Hepatocyte (in vitro differentiated cells): ENCODE measurements around the gene EFHC2. TPM values are rescaled to one million over a fixed set of nuclear protein-coding genes. Genes with fewer than 3 reads are reported as not detected.

ENCODE experiments used
- DNase-seq: peaks from one replicate; pipeline ENCODE4 v3.0.0-alpha.2; 2016; ENCODE audit warnings: low spot score
- H2AFZ ChIP-seq: fragments of 200-600 bp; sonication (generic); 2 replicates; pipeline ENCODE4 v1.6.0; 2016; ENCODE audit warnings: antibody characterized with exemption, mild to moderate bottlenecking
- H3K27ac ChIP-seq: fragments of 200-600 bp; sonication (generic); 2 replicates; pipeline ENCODE4 v1.5.1; 2016; ENCODE audit warnings: mild to moderate bottlenecking
- H3K27me3 ChIP-seq: fragments of 200-600 bp; sonication (generic); 2 replicates; pipeline ENCODE4 v1.6.1; 2016
- H3K36me3 ChIP-seq: fragments of 200-600 bp; sonication (generic); replicated peaks from 2 replicates; pipeline ENCODE4 v1.5.1; 2016; ENCODE audit warnings: low read depth; ENCODE audit not compliant: insufficient read depth
- H3K4me1 ChIP-seq: fragments of 200-600 bp; sonication (generic); 2 replicates; pipeline ENCODE4 v1.5.1; 2016; ENCODE audit warnings: mild to moderate bottlenecking, moderate library complexity; ENCODE audit not compliant: insufficient read depth
- H3K4me2 ChIP-seq: fragments of 200-600 bp; sonication (generic); 2 replicates; pipeline ENCODE4 v1.6.0; 2016
- H3K4me3 ChIP-seq: fragments of 200-600 bp; sonication (generic); 2 replicates; pipeline ENCODE4 v1.5.1; 2016; ENCODE audit warnings: mild to moderate bottlenecking
- H3K79me2 ChIP-seq: fragments of 200-600 bp; sonication (generic); 2 replicates; pipeline ENCODE4 v1.6.0; 2017; ENCODE audit warnings: mild to moderate bottlenecking
- H3K9me2 ChIP-seq: fragments of 200-600 bp; sonication (generic); replicated peaks from 2 replicates; pipeline ENCODE4 v1.6.0; 2017; ENCODE audit warnings: mild to moderate bottlenecking; ENCODE audit not compliant: insufficient read depth
- H3K9me3 ChIP-seq: fragments of 200-600 bp; sonication (generic); 2 replicates; pipeline ENCODE4 v1.5.1; 2016; ENCODE audit warnings: low read depth, mild to moderate bottlenecking
- H4K20me1 ChIP-seq: fragments of 200-600 bp; sonication (generic); 2 replicates; pipeline ENCODE4 v1.6.0; 2016; ENCODE audit warnings: mild to moderate bottlenecking; ENCODE audit not compliant: insufficient read depth, poor library complexity, severe bottlenecking
- EZH2 ChIP-seq: fragments of 200-600 bp; sonication (generic); IDR thresholded peaks from 2 replicates; pipeline ENCODE4 v1.6.1; 2016; ENCODE audit warnings: antibody characterized with exemption, mild to moderate bottlenecking, borderline replicate concordance
- EZH2phosphoT487 ChIP-seq: fragments of 200-600 bp; sonication (generic); IDR thresholded peaks from one replicate; pipeline ENCODE4 v1.6.1; 2018; ENCODE audit warnings: antibody characterized with exemption, mild to moderate bottlenecking, low read depth, moderate library complexity; ENCODE audit not compliant: unreplicated experiment, severe bottlenecking
- WGBS: methylation state at CpG from one replicate; pipeline ENCODE4 v1.1.6; 2016; ENCODE audit warnings: low lambda C conversion rate; ENCODE audit errors: missing lambda C conversion rate; 5-methylcytosine and 5-hydroxymethylcytosine counted together
- polyA plus RNA-seq: library from polyadenylated mRNA; unstranded; fragments of >200 nt; fragmentation: Nextera tagmentation; extraction: Ambion mirVana; gene quantifications from 2 replicates; pipeline ENCODE4 v1.2.1, GENCODE V29; 2016
- total RNA-seq: library from RNA; depleted of rRNA; stranded (reverse); fragments of >200 nt; gene quantifications from 2 replicates; pipeline ENCODE4 v1.2.3, GENCODE V29; 2014
- TF ChIP-seq, protein P1 (sequence below): fragments of 200-600 bp; sonication (generic); IDR thresholded peaks from 2 replicates; pipeline ENCODE4 v1.5.1; 2016; ENCODE audit warnings: antibody characterized with exemption, mild to moderate bottlenecking; ENCODE audit not compliant: poor library complexity

EFHC2 gene
- total and polyA plus RNA-seq, 2 experiments from 2014 or later: 1.3 to 1.8 TPM

DNA sequence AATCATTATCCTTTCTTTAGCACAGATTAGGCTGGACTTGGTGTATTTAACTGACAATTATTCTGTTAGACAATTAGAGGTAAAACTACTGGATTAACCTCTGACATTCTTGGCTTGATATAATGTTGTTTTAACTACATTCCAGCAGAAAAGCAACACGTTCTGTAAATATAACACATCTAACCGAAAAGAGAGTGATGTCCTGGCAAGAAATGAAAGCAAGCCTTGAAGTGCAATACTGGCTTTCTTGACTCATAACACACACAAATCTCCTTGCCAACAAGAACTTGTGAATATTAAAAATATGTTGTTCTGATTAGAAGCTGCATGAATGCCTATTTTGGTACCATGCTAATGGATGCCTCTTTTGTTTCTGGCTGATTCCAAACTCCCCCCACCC is 76.4 kb downstream of the EFHC2 start:
- Histone ChIP-seq H3K9me3 (no peaks in the 10 kb centered on the region), H3K36me3 (no peaks in the 10 kb centered on the region), H3K27ac (no peak overlapping the region), H3K9me2 (no peaks in the 10 kb centered on the region), H4K20me1 (no peaks in the 10 kb centered on the region), H2AFZ (no peak overlapping the region), H3K4me3 (no peak overlapping the region), H3K4me1 (no peaks in the 10 kb centered on the region), H3K4me2 (no peak overlapping the region), H3K79me2 (no peaks in the 10 kb centered on the region), H3K27me3 (no peaks in the 10 kb centered on the region)
- WGBS: 63% methylated on average over 2 of the region's 2 CpGs
- DNase-seq: no peak
- no peak for TF ChIP-seq EZH2
- TF ChIP-seq, protein P1, sequence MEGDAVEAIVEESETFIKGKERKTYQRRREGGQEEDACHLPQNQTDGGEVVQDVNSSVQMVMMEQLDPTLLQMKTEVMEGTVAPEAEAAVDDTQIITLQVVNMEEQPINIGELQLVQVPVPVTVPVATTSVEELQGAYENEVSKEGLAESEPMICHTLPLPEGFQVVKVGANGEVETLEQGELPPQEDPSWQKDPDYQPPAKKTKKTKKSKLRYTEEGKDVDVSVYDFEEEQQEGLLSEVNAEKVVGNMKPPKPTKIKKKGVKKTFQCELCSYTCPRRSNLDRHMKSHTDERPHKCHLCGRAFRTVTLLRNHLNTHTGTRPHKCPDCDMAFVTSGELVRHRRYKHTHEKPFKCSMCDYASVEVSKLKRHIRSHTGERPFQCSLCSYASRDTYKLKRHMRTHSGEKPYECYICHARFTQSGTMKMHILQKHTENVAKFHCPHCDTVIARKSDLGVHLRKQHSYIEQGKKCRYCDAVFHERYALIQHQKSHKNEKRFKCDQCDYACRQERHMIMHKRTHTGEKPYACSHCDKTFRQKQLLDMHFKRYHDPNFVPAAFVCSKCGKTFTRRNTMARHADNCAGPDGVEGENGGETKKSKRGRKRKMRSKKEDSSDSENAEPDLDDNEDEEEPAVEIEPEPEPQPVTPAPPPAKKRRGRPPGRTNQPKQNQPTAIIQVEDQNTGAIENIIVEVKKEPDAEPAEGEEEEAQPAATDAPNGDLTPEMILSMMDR: no peak
- no peak for TF ChIP-seq EZH2phosphoT487

DNA sequence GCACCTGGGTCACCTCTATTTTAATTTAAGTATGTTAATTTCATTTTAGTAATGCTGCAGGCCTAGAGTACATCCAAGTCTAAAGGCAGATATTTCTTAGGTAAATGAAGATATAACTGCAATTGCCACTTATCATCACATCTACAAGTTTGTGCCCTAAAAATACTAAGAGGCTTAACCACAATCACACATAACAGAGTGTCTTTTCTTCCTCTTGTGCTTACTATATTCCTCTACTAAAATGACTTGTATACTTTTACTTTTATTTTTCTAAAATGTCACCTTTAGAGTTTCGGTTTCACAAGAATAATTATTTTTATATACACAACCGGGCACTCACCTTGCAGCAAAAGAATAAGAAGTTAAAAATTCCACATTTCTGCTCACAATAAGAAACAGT is 77.9 kb downstream of the EFHC2 start:
- H3K4me3 ChIP-seq: no peak overlapping the region
- H4K20me1 ChIP-seq: no peaks in the 10 kb centered on the region
- TF ChIP-seq EZH2phosphoT487 (no peak), EZH2 (no peak)
- TF ChIP-seq, protein P1: no peak
- no peak for DNase-seq
- H3K27me3 ChIP-seq: no peaks in the 10 kb centered on the region
- H3K9me2 ChIP-seq: no peaks in the 10 kb centered on the region
- H3K9me3 ChIP-seq: no peaks in the 10 kb centered on the region
- H3K27ac ChIP-seq: no peak overlapping the region
- H3K36me3 ChIP-seq: no peaks in the 10 kb centered on the region
- no peaks in the 10 kb centered on the region for H3K4me1 ChIP-seq
- no peaks in the 10 kb centered on the region for H3K79me2 ChIP-seq
- H3K4me2 ChIP-seq: no peak overlapping the region
- 66% methylated on average over 2 of the region's 2 CpGs for WGBS
- no peak overlapping the region for H2AFZ ChIP-seq

DNA sequence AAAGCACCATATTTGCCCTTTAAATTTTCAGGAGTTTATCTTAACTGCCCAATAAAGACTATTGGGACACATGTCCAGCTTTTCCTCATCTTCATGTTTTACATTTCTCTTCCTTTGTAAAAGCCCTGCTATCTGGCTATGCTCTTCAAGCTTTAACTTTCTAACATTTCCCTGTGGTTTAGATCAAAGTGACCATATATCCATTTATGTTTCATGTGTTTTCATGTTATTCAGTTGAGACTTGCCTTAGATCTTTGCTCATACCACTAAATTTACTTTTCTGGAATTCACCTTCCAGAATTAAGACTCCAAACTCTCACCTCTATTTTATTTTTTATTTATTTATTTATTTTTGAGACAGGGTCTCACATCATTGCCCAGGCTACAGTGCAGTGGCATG is 78.5 kb downstream of the EFHC2 start:
- no peaks in the 10 kb centered on the region for H4K20me1 ChIP-seq
- no peak overlapping the region for H3K4me2 ChIP-seq
- no peaks in the 10 kb centered on the region for H3K36me3 ChIP-seq
- no peaks in the 10 kb centered on the region for H3K79me2 ChIP-seq
- no peak overlapping the region for H3K27ac ChIP-seq
- H3K9me3 ChIP-seq: no peaks in the 10 kb centered on the region
- H3K27me3 ChIP-seq: no peaks in the 10 kb centered on the region
- H2AFZ ChIP-seq: no peak overlapping the region
- no peak overlapping the region for H3K4me3 ChIP-seq
- H3K9me2 ChIP-seq: no peaks in the 10 kb centered on the region
- TF ChIP-seq EZH2phosphoT487 (no peak), EZH2 (no peak)
- TF ChIP-seq, protein P1: no peak
- DNase-seq: no peak
- no peaks in the 10 kb centered on the region for H3K4me1 ChIP-seq

DNA sequence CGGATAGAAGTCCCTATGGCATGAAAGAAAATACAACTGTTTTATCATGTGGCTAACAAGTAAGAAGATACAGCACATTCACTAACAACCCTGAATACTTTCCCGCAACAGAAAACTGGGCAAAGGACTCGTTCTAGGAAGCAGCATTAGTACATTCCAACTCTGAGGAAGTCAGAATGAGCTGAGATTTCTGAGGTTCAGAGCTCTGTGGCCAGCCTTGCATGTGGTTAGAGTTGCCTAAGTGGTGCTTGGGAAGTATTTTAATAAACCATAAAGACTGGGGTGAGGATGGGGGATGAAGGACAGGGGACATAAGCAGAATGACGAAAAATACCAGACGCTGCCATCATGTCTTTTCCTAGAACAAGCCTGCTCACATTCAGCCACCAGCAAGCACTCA is 82.2 kb downstream of the EFHC2 start:
- Histone ChIP-seq H2AFZ (no peak overlapping the region), H3K36me3 (no peaks in the 10 kb centered on the region), H3K27ac (no peak overlapping the region), H3K9me2 (no peaks in the 10 kb centered on the region), H4K20me1 (no peaks in the 10 kb centered on the region), H3K4me1 (no peaks in the 10 kb centered on the region), H3K79me2 (no peaks in the 10 kb centered on the region), H3K9me3 (no peaks in the 10 kb centered on the region), H3K4me3 (no peak overlapping the region), H3K27me3 (no peaks in the 10 kb centered on the region), H3K4me2 (no peak overlapping the region)
- TF ChIP-seq EZH2 (no peak), EZH2phosphoT487 (no peak)
- TF ChIP-seq, protein P1: no peak
- DNase-seq: no peak
- WGBS: 87% methylated on average over 5 of the region's 5 CpGs
